ENCODE data around the gene HEXIM1.

The HEXIM1 gene

GRCh38 chr17:45150911-45151809 is 2.9 kb downstream of the HEXIM1 start:
- in situ Hi-C loops (cut with HindIII; ENCODE audit: low sequenced_read_pairs), result no loop called here
- TF ChIP-seq, protein P1, sequence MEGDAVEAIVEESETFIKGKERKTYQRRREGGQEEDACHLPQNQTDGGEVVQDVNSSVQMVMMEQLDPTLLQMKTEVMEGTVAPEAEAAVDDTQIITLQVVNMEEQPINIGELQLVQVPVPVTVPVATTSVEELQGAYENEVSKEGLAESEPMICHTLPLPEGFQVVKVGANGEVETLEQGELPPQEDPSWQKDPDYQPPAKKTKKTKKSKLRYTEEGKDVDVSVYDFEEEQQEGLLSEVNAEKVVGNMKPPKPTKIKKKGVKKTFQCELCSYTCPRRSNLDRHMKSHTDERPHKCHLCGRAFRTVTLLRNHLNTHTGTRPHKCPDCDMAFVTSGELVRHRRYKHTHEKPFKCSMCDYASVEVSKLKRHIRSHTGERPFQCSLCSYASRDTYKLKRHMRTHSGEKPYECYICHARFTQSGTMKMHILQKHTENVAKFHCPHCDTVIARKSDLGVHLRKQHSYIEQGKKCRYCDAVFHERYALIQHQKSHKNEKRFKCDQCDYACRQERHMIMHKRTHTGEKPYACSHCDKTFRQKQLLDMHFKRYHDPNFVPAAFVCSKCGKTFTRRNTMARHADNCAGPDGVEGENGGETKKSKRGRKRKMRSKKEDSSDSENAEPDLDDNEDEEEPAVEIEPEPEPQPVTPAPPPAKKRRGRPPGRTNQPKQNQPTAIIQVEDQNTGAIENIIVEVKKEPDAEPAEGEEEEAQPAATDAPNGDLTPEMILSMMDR (IDR thresholded peaks at IDR 0.05; ENCODE audit: low read depth, low read length, missing control alignments), result no peak
- DNase-seq (ENCODE audit: low read depth), result no peak
- H3K4me3 ChIP-seq (ENCODE audit: low read depth, low read length), result peak overlapping the region; percentile 78

DNA sequence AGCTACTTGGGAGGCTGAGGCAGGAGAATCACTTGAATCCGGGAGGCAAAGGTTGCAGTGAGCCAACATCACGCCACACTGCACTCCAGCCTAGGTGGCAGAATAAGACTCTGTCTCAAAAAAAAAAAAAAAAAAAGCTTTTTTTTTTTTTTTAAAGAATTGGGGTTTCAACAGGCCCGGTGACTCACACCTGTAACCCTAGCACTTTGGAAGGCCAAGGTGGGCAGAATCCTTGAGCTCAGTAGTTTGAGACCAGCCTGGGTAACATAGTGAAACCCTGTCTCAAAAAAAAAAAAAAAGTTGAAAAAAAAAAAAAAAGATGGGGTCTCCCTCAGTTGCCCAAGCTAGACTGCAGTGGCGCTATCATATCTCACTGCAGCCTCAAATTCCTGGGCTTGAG is 6.8 kb downstream of the HEXIM1 start:
- no peak overlapping the region for H3K4me3 ChIP-seq (ENCODE audit: low read depth, low read length)
- in situ Hi-C loops (cut with HindIII; ENCODE audit: low sequenced_read_pairs), result no loop called here
- TF ChIP-seq, protein P1 (IDR thresholded peaks at IDR 0.05; ENCODE audit: low read depth, low read length, missing control alignments), result no peak
- DNase-seq (ENCODE audit: low read depth), result no peak

DNA sequence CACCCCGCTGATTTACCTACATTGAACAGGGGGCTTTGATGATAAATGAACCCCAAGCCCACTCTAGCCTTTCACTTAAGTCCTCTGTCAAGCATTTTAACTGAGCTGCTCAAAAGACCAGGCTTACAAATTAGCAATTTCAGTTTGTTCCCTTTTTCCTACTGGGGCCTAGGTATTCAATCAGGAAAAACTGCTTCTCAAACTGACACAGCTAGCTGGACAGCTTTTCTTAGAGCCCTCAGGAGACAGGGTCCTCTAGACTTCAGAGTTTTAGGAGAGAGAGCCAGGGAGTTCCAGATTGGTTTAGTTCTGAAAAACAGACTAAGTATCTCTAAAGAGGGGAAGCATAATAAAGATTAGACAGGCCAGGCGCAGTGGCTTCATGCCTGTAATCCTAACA is 7.2 kb downstream of the HEXIM1 start:
- no peak overlapping the region for H3K4me3 ChIP-seq (ENCODE audit: low read depth, low read length)
- DNase-seq (ENCODE audit: low read depth), result no peak
- TF ChIP-seq, protein P1 (IDR thresholded peaks at IDR 0.05; ENCODE audit: low read depth, low read length, missing control alignments), result no peak
- in situ Hi-C loops (cut with HindIII; ENCODE audit: low sequenced_read_pairs), result no loop called here

DNA sequence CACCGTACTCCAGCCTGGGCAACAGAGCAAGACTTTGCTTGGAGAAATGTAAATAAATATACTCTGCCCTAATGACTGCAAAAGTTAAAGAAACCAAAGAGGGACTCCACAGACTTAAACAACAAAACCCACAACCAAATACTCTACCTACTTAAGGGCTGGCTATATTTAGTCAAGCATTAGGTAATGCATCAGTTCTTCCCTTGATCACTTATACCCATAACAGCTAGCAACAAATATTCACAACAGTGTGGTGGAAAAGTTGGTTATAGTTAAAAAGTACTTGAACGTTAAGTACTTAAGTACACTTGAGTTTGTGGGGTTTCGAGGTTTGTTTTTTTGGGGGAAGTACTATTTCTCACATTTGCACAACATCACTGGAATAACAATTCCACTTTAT is 8.0 kb downstream of the HEXIM1 start:
- in situ Hi-C loops (cut with HindIII; ENCODE audit: low sequenced_read_pairs), result no loop called here
- no peak overlapping the region for H3K4me3 ChIP-seq (ENCODE audit: low read depth, low read length)
- TF ChIP-seq, protein P1 (IDR thresholded peaks at IDR 0.05; ENCODE audit: low read depth, low read length, missing control alignments), result no peak
- no peak for DNase-seq (ENCODE audit: low read depth)

- peak overlapping the region; percentile 98 for H3K4me3 ChIP-seq (ENCODE audit: low read depth, low read length)
These were observed 12.4 kb downstream of the HEXIM1 start for GRCh38 chr17:45160447-45161287.

More at GRCh38 chr17:45160447-45161287, 12.4 kb downstream of the HEXIM1 start:
- in situ Hi-C loops (cut with HindIII; ENCODE audit: low sequenced_read_pairs), result no loop called here
- TF ChIP-seq, protein P1 (IDR thresholded peaks at IDR 0.05; ENCODE audit: low read depth, low read length, missing control alignments), result no peak
- DNase-seq (ENCODE audit: low read depth), result no peak

Measured in astrocyte of the cerebellum (primary cell).